GM19238 (cell line): ENCODE results near the gene OTC.

Source experiments
- DNase-seq: peaks from one replicate; pipeline ENCODE4 v3.0.0; 2011; ENCODE audit warnings: low spot score; ENCODE audit not compliant: insufficient read length

Gene OTC

GRCh38 chrX:38465686-38466085 is 113.3 kb downstream of the OTC start:
- no peak for DNase-seq

GRCh38 chrX:38468563-38469157 is 116.3 kb downstream of the OTC start:
- DNase-seq, result no peak
